Vagina (tissue), 2 donors: ENCODE results near the gene GDF9.

Source experiments
- CTCF ChIP-seq, 3 experiments: fragments of 450-650 bp in 2 of 3; fragments of 200-600 bp in 1 of 3; sonication (generic) in 1 of 3; IDR thresholded peaks; one replicate each; pipeline ENCODE4 v1.5.1; 2017 to 2019; ENCODE audit warnings: antibody characterized with exemption in 3 of 3, mild to moderate bottlenecking in 2 of 3, moderate library complexity in 2 of 3
- POLR2A ChIP-seq, 2 donors: fragments of 450-650 bp; IDR thresholded peaks; one replicate each; pipeline ENCODE4 v1.6.1; 2017; ENCODE audit warnings: antibody characterized with exemption in 2 of 2, mild to moderate bottlenecking in 2 of 2, moderate library complexity in 2 of 2
- POLR2AphosphoS5 ChIP-seq, 2 donors: sonication (generic); formaldehyde crosslinking; IDR thresholded peaks; one replicate each; pipeline ENCODE4 v1.9.0; 2017; ENCODE audit warnings: antibody characterized with exemption in 2 of 2, mild to moderate bottlenecking in 2 of 2, low read depth in 1 of 2; ENCODE audit not compliant: insufficient read depth in 1 of 2

DNA sequence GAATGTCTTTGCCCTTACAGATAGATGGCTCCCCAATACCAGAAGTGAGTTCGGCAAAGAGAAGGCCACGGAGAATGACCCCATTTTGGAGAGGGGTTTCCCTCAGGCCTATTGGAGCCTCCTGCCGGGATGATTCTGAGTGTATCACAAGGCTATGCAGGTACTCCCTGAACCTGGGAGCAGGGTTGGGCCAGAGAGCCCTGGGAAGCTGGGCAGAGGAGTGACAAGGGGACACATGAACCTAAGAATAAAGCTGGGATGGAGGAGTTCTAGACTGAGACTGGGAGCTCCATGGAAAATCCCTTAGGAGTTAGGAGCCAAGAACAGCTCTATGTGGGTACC is 7.6 kb upstream of the GDF9 start:
- TF ChIP-seq CTCF (IDR thresholded peaks at IDR 0.05) (no peak), POLR2AphosphoS5 (IDR thresholded peaks at IDR 0.05; ENCODE audit: insufficient read depth in 1 of 2, low read depth in 1 of 2) (no peak), POLR2A (IDR thresholded peaks at IDR 0.05) (no peak)
